Activated CD4-positive, alpha-beta memory T cell treated with anti-CD3 and anti-CD28 coated beads for 36 hours (primary cell): ENCODE measurements around the gene SERPINE1. TPM values are rescaled to one million over a fixed set of nuclear protein-coding genes. Genes with fewer than 3 reads are reported as not detected.

Source experiments
- CTCF ChIA-PET: fragments of 350-600 bp; sonication (Branson Sonifier 250); formaldehyde crosslinking; loops from one replicate; lab custom pipeline; 2021; ENCODE audit warnings: antibody characterized with exemption, inconsistent platforms; lab: Charles Lee
- POLR2A ChIA-PET: fragments of 350-600 bp; sonication (Branson Sonifier 250); formaldehyde crosslinking; loops from one replicate; lab custom pipeline; 2021; ENCODE audit warnings: antibody characterized with exemption; lab: Charles Lee
- DNase-seq: peaks from one replicate; pipeline ENCODE4 v3.0.0-alpha.2; 2020
- H3K27ac Mint-ChIP-seq: one replicate; pipeline ENCODE4 v1.8.0; 2021; ENCODE audit warnings: mixed read lengths
- H3K27me3 Mint-ChIP-seq: one replicate; pipeline ENCODE4 v1.8.0; 2021; ENCODE audit warnings: mixed read lengths
- H3K36me3 Mint-ChIP-seq: one replicate; pipeline ENCODE4 v1.8.0; 2021; ENCODE audit warnings: mixed read lengths
- H3K4me1 Mint-ChIP-seq: one replicate; pipeline ENCODE4 v1.8.0; 2021; ENCODE audit warnings: low read depth, mixed read lengths
- H3K4me3 Mint-ChIP-seq: one replicate; pipeline ENCODE4 v1.8.0; 2021; ENCODE audit warnings: mild to moderate bottlenecking, mixed read lengths
- H3K9me3 Mint-ChIP-seq: one replicate; pipeline ENCODE4 v1.8.0; 2021; ENCODE audit warnings: mixed read lengths
- intact Hi-C: fragments of 100-400 bp; cut with micrococcal nuclease; formaldehyde crosslinking; loops from one replicate; pipeline ENCODE4 v1.15.1; 2023
- total RNA-seq, 2 experiments: library from RNA; stranded (reverse); gene quantifications; one replicate each; pipeline ENCODE4 v1.2.3, GENCODE V29; 2021

The SERPINE1 gene
- total RNA-seq, 2 experiments from 2014 or later = 0.12 TPM; not detected in 1

- Mint-ChIP-seq H3K27ac (no peak overlapping the region), H3K9me3 (no peaks in the 10 kb centered on the region), H3K4me1 (peaks cover 70% of the 10 kb centered on the region), H3K4me3 (no peak overlapping the region), H3K36me3 (no peaks in the 10 kb centered on the region), H3K27me3 (peaks cover 73% of the 10 kb centered on the region)
- DNase-seq = no peak
- POLR2A ChIA-PET = no interaction called here
- CTCF ChIA-PET = interaction anchor here (0.7 to 1.5 kb wide), 7 partner anchors 9 to 83 kb away, joined by 3 to 9 read pairs (median 4); partner anchors contain the start of gene TRIM56
- intact Hi-C loops = no loop called here
Observed at GRCh38 chr7:101167645-101168411, 40.9 kb downstream of the SERPINE1 start.

- peak overlapping the region; percentile 15 for H3K27ac Mint-ChIP-seq
- no peak overlapping the region for H3K4me3 Mint-ChIP-seq
- POLR2A ChIA-PET = no interaction called here
Observed at GRCh38 chr7:101168412-101169049, 41.6 kb downstream of the SERPINE1 start.

GRCh38 chr7:101169110-101169837, 42.4 kb downstream of the SERPINE1 start:
- Mint-ChIP-seq H3K9me3 (no peaks in the 10 kb centered on the region), H3K36me3 (no peaks in the 10 kb centered on the region), H3K27me3 (peaks cover 82% of the 10 kb centered on the region), H3K4me3 (peak overlapping the region; percentile 14), H3K27ac (no peak overlapping the region), H3K4me1 (peaks cover 77% of the 10 kb centered on the region)
- no peak for DNase-seq
- intact Hi-C loops = no loop called here
- CTCF ChIA-PET = interaction anchor here (1.0 to 2.8 kb wide), 7 partner anchors 8 to 113 kb away, joined by 3 to 18 read pairs (median 4); no protein-coding TSS in a partner anchor
- POLR2A ChIA-PET = no interaction called here

More at GRCh38 chr7:101168412-101169049, 41.6 kb downstream of the SERPINE1 start:
- CTCF ChIA-PET = interaction anchor here (0.7 to 1.5 kb wide), 7 partner anchors 9 to 84 kb away, joined by 3 to 9 read pairs (median 4); partner anchors contain the start of gene TRIM56
- no peaks in the 10 kb centered on the region for H3K36me3 Mint-ChIP-seq
- no peaks in the 10 kb centered on the region for H3K9me3 Mint-ChIP-seq
- H3K4me1 Mint-ChIP-seq = peaks cover 72% of the 10 kb centered on the region
- intact Hi-C loops = no loop called here
- H3K27me3 Mint-ChIP-seq = peaks cover 76% of the 10 kb centered on the region
- no peak for DNase-seq

- Mint-ChIP-seq H3K4me3 (peak overlapping the region; percentile 14), H3K36me3 (no peaks in the 10 kb centered on the region), H3K4me1 (peaks cover 77% of the 10 kb centered on the region), H3K27ac (no peak overlapping the region), H3K27me3 (peaks cover 80% of the 10 kb centered on the region), H3K9me3 (no peaks in the 10 kb centered on the region)
- CTCF ChIA-PET = interaction anchor here (1.0 to 2.8 kb wide), 6 partner anchors 22 to 275 kb away, joined by 3 to 24 read pairs (median 4); partner anchors contain the start of genes ACHE and MOGAT3
- POLR2A ChIA-PET = no interaction called here
- intact Hi-C loops = loop anchor here (2.0 to 5.0 kb wide), 2 partner anchors 25 to 283 kb away; partner anchors contain the start of gene UFSP1
- peak; percentile 87 for DNase-seq
Observed at GRCh38 chr7:101169838-101170551, 43.1 kb downstream of the SERPINE1 start.

- Mint-ChIP-seq H3K4me1 (peaks cover 69% of the 10 kb centered on the region), H3K4me3 (no peak overlapping the region), H3K27ac (peak overlapping the region; percentile 24), H3K9me3 (no peaks in the 10 kb centered on the region), H3K27me3 (peaks cover 81% of the 10 kb centered on the region), H3K36me3 (no peaks in the 10 kb centered on the region)
- ChIA-PET POLR2A (no interaction called here), CTCF (interaction anchor here (1.0 to 2.8 kb wide), 9 partner anchors 8 to 276 kb away, joined by 3 to 24 read pairs (median 4); partner anchors contain the start of genes ACHE and MOGAT3)
- no peak for DNase-seq
- intact Hi-C loops = loop anchor here (2.0 to 5.0 kb wide), 2 partner anchors 26 to 284 kb away; partner anchors contain the start of gene UFSP1
Observed at GRCh38 chr7:101170617-101171441, 43.9 kb downstream of the SERPINE1 start.

GRCh38 chr7:101171442-101171837, 44.5 kb downstream of the SERPINE1 start:
- H3K27me3 Mint-ChIP-seq = peaks cover 80% of the 10 kb centered on the region
- H3K4me3 Mint-ChIP-seq = no peak overlapping the region
- POLR2A ChIA-PET = no interaction called here
- no peak for DNase-seq
- H3K9me3 Mint-ChIP-seq = no peaks in the 10 kb centered on the region
- intact Hi-C loops = loop anchor here (2.0 to 5.0 kb wide), 2 partner anchors 27 to 284 kb away; partner anchors contain the start of gene UFSP1
- no peaks in the 10 kb centered on the region for H3K36me3 Mint-ChIP-seq
- CTCF ChIA-PET = interaction anchor here (0.7 to 2.8 kb wide), 7 partner anchors 8 to 29 kb away, joined by 3 to 24 read pairs (median 4); no protein-coding TSS in a partner anchor
- H3K4me1 Mint-ChIP-seq = peaks cover 63% of the 10 kb centered on the region
- H3K27ac Mint-ChIP-seq = no peak overlapping the region

- no peaks in the 10 kb centered on the region for H3K9me3 Mint-ChIP-seq
- H3K4me3 Mint-ChIP-seq = peak overlapping the region; percentile 23
- POLR2A ChIA-PET = no interaction called here
- H3K4me1 Mint-ChIP-seq = peaks cover 57% of the 10 kb centered on the region
- H3K36me3 Mint-ChIP-seq = no peaks in the 10 kb centered on the region
- H3K27me3 Mint-ChIP-seq = peaks cover 80% of the 10 kb centered on the region
- H3K27ac Mint-ChIP-seq = no peak overlapping the region
- DNase-seq = no peak
- intact Hi-C loops = loop anchor here (5.0 kb wide), 1 partner anchor 285 kb away; the partner anchor contains the start of gene UFSP1
- CTCF ChIA-PET = interaction anchor here (0.7 to 6.9 kb wide), 7 partner anchors 9 to 30 kb away, joined by 3 to 34 read pairs (median 4); no protein-coding TSS in a partner anchor
Observed at GRCh38 chr7:101172005-101172853, 45.3 kb downstream of the SERPINE1 start.

GRCh38 chr7:101172854-101173751, 46.2 kb downstream of the SERPINE1 start:
- Mint-ChIP-seq H3K9me3 (no peaks in the 10 kb centered on the region), H3K27ac (no peak overlapping the region), H3K36me3 (no peaks in the 10 kb centered on the region), H3K27me3 (peaks cover 79% of the 10 kb centered on the region), H3K4me3 (no peak overlapping the region), H3K4me1 (peaks cover 51% of the 10 kb centered on the region)
- peak; percentile 54 for DNase-seq
- POLR2A ChIA-PET = interaction anchor here (1.0 kb wide), 1 partner anchor 8 kb away, joined by 5 read pairs; the partner anchor contains the start of gene VGF
- CTCF ChIA-PET = interaction anchor here (0.7 to 6.9 kb wide), 7 partner anchors 19 to 110 kb away, joined by 3 to 34 read pairs (median 4); no protein-coding TSS in a partner anchor
- intact Hi-C loops = loop anchor here (5.0 kb wide), 1 partner anchor 286 kb away; the partner anchor contains the start of gene UFSP1
